Mesenchymal stem cell (in vitro differentiated cells and primary cell): Measurements from ENCODE around the gene MPRIP.

ENCODE experiments used
- DNase-seq: peaks from one replicate; pipeline ENCODE4 v3.0.0-alpha.2; 2013
- H2AFZ ChIP-seq: one replicate; pipeline ENCODE4 v1.6.1; 2013; ENCODE audit warnings: low read depth, mild to moderate bottlenecking, control low read depth, inconsistent platforms, low read length, moderate library complexity
- H2AK5ac ChIP-seq: 2 replicates; pipeline ENCODE4 v1.6.1; 2013; ENCODE audit warnings: low read length, moderate library complexity, mild to moderate bottlenecking, inconsistent platforms; ENCODE audit not compliant: severe bottlenecking
- H2BK120ac ChIP-seq: one replicate; pipeline ENCODE4 v1.6.1; 2013; ENCODE audit warnings: low read depth, mild to moderate bottlenecking, inconsistent platforms, low read length, moderate library complexity
- H2BK12ac ChIP-seq, 2 experiments: one replicate each; pipeline ENCODE4 v1.6.1; 2013; ENCODE audit warnings: inconsistent platforms in 2 of 2, low read length in 2 of 2, mild to moderate bottlenecking in 2 of 2, moderate library complexity in 2 of 2, control low read depth in 1 of 2
- H2BK15ac ChIP-seq: one replicate; pipeline ENCODE4 v1.6.1; 2013; ENCODE audit warnings: mild to moderate bottlenecking, low read depth, inconsistent platforms; ENCODE audit not compliant: poor library complexity, severe bottlenecking
- H2BK5ac ChIP-seq: 2 replicates; pipeline ENCODE4 v1.6.1; 2013; ENCODE audit warnings: low read depth, mild to moderate bottlenecking, low read length, control low read depth, inconsistent platforms; ENCODE audit not compliant: poor library complexity, severe bottlenecking
- H3K14ac ChIP-seq, 2 experiments: one replicate each; pipeline ENCODE4 v1.6.1; 2013; ENCODE audit warnings: inconsistent platforms in 2 of 2, low read length in 2 of 2, control low read depth in 1 of 2, mild to moderate bottlenecking in 1 of 2, moderate library complexity in 1 of 2
- H3K18ac ChIP-seq, 2 experiments: one replicate each; pipeline ENCODE4 v1.6.1; 2013; ENCODE audit warnings: inconsistent platforms in 2 of 2, low read length in 2 of 2, control low read depth in 1 of 2, low read depth in 1 of 2, mild to moderate bottlenecking in 1 of 2
- H3K23ac ChIP-seq, 2 experiments: one replicate each; pipeline ENCODE4 v1.6.1; 2013; ENCODE audit warnings: inconsistent platforms in 2 of 2, low read length in 2 of 2, mild to moderate bottlenecking in 2 of 2, moderate library complexity in 2 of 2, control low read depth in 1 of 2
- H3K27ac ChIP-seq: 2 replicates; pipeline ENCODE4 v1.5.1; 2013; ENCODE audit warnings: mild to moderate bottlenecking, moderate library complexity, low read length, control low read depth, inconsistent platforms; ENCODE audit not compliant: poor library complexity, severe bottlenecking
- H3K27me3 ChIP-seq, 2 experiments: 2 replicates each; pipeline versions ENCODE4 v1.6.1 to v1.7.0; 2013; ENCODE audit warnings: low read length in 2 of 2, mild to moderate bottlenecking in 2 of 2, moderate library complexity in 2 of 2, control low read depth in 1 of 2, inconsistent platforms in 1 of 2; ENCODE audit not compliant: control insufficient read depth in 1 of 2, insufficient read depth in 1 of 2
- H3K36me3 ChIP-seq, 2 experiments: 2 replicates each; pipeline versions ENCODE4 v1.6.1 to v1.7.0; 2013; ENCODE audit warnings: low read length in 2 of 2, control low read depth in 1 of 2, inconsistent platforms in 1 of 2, low read depth in 1 of 2, mild to moderate bottlenecking in 1 of 2; ENCODE audit not compliant: insufficient read depth in 2 of 2, control insufficient read depth in 1 of 2
- H3K4ac ChIP-seq, 2 experiments: one replicate each; pipeline ENCODE4 v1.6.1; 2013; ENCODE audit warnings: inconsistent platforms in 2 of 2, low read length in 2 of 2, mild to moderate bottlenecking in 2 of 2, moderate library complexity in 2 of 2, control low read depth in 1 of 2, low read depth in 1 of 2
- H3K4me1 ChIP-seq: 2 replicates; pipeline ENCODE4 v1.6.1; 2013; ENCODE audit warnings: low read depth, low read length, control low read depth; ENCODE audit not compliant: control insufficient read depth, insufficient read depth
- H3K4me2 ChIP-seq: 2 replicates; pipeline ENCODE4 v1.6.1; 2013; ENCODE audit warnings: low read length, mild to moderate bottlenecking, inconsistent platforms; ENCODE audit not compliant: poor library complexity, severe bottlenecking
- H3K4me3 ChIP-seq, 2 experiments: 2 replicates each; pipeline versions ENCODE4 v1.5.1 to v1.7.0; 2013; ENCODE audit warnings: low read length in 2 of 2, mild to moderate bottlenecking in 2 of 2, control low read depth in 1 of 2, low read depth in 1 of 2; ENCODE audit not compliant: insufficient read depth in 1 of 2
- H3K79me1 ChIP-seq: replicated peaks from 2 replicates; pipeline ENCODE4 v1.6.1; 2013; ENCODE audit warnings: mild to moderate bottlenecking, control low read depth, low read length, inconsistent platforms; ENCODE audit not compliant: poor library complexity, severe bottlenecking
- H3K9ac ChIP-seq: 2 replicates; pipeline ENCODE4 v1.7.0; 2013; ENCODE audit warnings: mild to moderate bottlenecking, low read length, moderate library complexity
- H3K9me3 ChIP-seq: 2 replicates; pipeline ENCODE4 v1.7.0; 2013; ENCODE audit warnings: mild to moderate bottlenecking, low read length; ENCODE audit not compliant: control insufficient read depth
- H4K8ac ChIP-seq: one replicate; pipeline ENCODE4 v1.6.1; 2013; ENCODE audit warnings: inconsistent platforms, mild to moderate bottlenecking, low read length, moderate library complexity
- H4K91ac ChIP-seq: one replicate; pipeline ENCODE4 v1.6.1; 2013; ENCODE audit warnings: mild to moderate bottlenecking, low read length, inconsistent platforms
- WGBS: methylation state at CpG from one replicate; pipeline ENCODE4 v1.1.7; 2013; ENCODE audit warnings: mixed read lengths; 5-methylcytosine and 5-hydroxymethylcytosine counted together

Gene MPRIP

GRCh38 chr17:17044846-17045561, 2.7 kb downstream of the MPRIP start:
- no peak overlapping the region for H3K23ac ChIP-seq
- H3K27ac ChIP-seq = peak overlapping the region; percentile 61
- H2BK15ac ChIP-seq = no peak overlapping the region
- peak overlapping the region; percentile 18 for H3K4me2 ChIP-seq
- H2AFZ ChIP-seq = no peak overlapping the region
- peaks cover 2% of the 10 kb centered on the region for H3K79me1 ChIP-seq
- H3K4me3 ChIP-seq = peak overlapping the region in 1 of 2 experiments; percentile 97
- H4K8ac ChIP-seq = peak overlapping the region; percentile 27
- peak overlapping the region; percentile 23 for H4K91ac ChIP-seq
- H3K36me3 ChIP-seq = peaks cover 0 to 3% of the 10 kb centered on the region in 2 experiments
- WGBS = under 1% methylated on average over 5 of the region's 6 CpGs
- H2BK5ac ChIP-seq = no peak overlapping the region
- peaks cover 18% of the 10 kb centered on the region for H3K4me1 ChIP-seq
- peak overlapping the region in 1 of 2 experiments; percentile 42 for H3K4ac ChIP-seq
- H2BK12ac ChIP-seq = peak overlapping the region; percentile 64 to 91
- peak overlapping the region; percentile 94 for H3K9ac ChIP-seq
- H3K18ac ChIP-seq = peak overlapping the region; percentile 5 to 67
- DNase-seq = peak; percentile 92
- no peaks in the 10 kb centered on the region for H3K27me3 ChIP-seq
- no peak overlapping the region for H3K14ac ChIP-seq
- peak overlapping the region; percentile 71 for H2BK120ac ChIP-seq
- no peaks in the 10 kb centered on the region for H3K9me3 ChIP-seq
- H2AK5ac ChIP-seq = peak overlapping the region; percentile 31

DNA sequence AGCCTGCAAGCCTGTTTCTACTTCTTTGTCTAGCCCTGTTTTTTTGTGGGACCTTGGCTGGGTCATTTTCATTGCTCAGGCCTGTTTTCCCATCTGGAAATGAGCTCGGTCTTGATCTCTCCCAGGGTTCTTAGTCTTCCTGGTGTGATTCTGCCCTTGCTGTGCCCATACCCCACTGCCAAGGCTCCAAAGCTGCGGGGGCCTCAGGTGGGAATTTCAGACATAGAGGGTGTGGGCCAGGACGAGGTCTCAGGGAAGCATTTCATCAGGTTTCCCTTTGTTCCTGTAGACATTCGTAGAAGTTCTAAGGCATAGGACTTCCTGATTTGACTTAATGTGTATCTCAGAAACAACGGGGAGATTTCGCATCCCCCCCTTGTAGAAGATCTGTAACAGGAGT, 5.8 kb downstream of the MPRIP start:
- no peak overlapping the region for H2AFZ ChIP-seq
- WGBS = 96% methylated on average over 6 of the region's 6 CpGs
- H3K14ac ChIP-seq = no peak overlapping the region
- no peaks in the 10 kb centered on the region for H3K9me3 ChIP-seq
- H3K79me1 ChIP-seq = no peaks in the 10 kb centered on the region
- no peak overlapping the region for H3K4me3 ChIP-seq
- no peak for DNase-seq
- no peak overlapping the region for H3K27ac ChIP-seq
- peaks cover 22% of the 10 kb centered on the region for H3K4me1 ChIP-seq
- no peak overlapping the region for H4K8ac ChIP-seq
- H2BK15ac ChIP-seq = no peak overlapping the region
- no peak overlapping the region for H2BK120ac ChIP-seq
- H2BK12ac ChIP-seq = no peak overlapping the region
- H3K4me2 ChIP-seq = no peak overlapping the region
- H4K91ac ChIP-seq = no peak overlapping the region
- no peak overlapping the region for H3K23ac ChIP-seq
- H2BK5ac ChIP-seq = no peak overlapping the region
- peaks cover 0 to 13% of the 10 kb centered on the region in 2 experiments for H3K36me3 ChIP-seq
- peak overlapping the region in 1 of 2 experiments; percentile 47 for H3K18ac ChIP-seq
- no peak overlapping the region for H2AK5ac ChIP-seq
- H3K4ac ChIP-seq = no peak overlapping the region
- no peaks in the 10 kb centered on the region for H3K27me3 ChIP-seq
- H3K9ac ChIP-seq = no peak overlapping the region

DNA sequence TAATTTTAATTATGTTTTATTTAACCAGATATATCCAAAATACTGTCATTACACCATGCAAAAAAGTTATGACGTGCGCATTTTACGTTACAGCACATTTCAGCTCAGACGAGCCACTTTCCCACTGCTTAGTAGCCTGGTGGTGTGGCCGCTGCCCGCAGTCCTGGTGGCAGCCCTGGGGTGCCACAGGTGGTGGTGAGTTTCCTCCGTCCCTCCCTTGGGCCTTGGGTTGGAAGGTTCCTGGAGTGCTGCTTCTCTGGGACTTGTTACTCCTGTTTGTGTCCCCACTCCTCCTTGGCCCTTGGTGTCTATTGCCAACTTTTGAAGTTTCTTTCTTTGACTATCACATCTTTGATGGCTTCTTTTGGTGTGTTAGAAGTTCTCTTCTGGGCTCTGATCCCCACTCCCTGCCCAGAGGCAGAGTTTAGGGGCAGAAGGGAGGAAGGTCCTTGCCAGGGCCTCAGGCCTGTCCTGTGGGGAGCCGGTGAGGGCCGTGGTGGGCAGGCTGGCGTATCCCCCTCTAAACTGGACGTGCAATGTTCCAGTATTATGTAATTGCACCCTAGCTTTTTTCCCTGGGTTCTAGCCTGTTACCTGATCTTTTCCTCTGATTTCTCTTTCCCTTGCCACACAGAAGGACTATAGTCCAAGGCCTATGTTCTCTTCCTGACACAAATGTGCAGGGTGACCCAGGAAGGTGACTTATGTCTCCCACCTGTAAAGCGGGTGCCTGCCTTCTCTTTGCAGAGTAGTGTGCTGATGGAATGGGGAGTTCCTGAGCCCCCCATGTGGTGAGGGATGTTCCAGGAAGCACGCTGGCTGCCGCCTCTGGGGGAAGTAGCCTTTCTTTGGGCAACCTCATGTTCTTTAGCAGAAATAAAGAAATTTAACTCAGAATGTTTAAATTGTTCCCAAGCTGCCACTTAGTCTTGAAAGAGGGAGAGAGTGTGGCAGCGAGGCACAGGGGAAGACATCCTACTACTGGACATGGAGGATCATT, 8.4 kb downstream of the MPRIP start:
- Histone ChIP-seq H3K27me3 (no peaks in the 10 kb centered on the region), H2AK5ac (no peak overlapping the region), H3K4me1 (peaks cover 20% of the 10 kb centered on the region), H3K4me2 (no peak overlapping the region), H3K4me3 (no peak overlapping the region), H3K36me3 (peaks cover 4 to 13% of the 10 kb centered on the region in 2 experiments), H2BK12ac (no peak overlapping the region), H3K18ac (peak overlapping the region in 1 of 2 experiments; percentile 37), H4K91ac (no peak overlapping the region), H3K9me3 (no peaks in the 10 kb centered on the region), H2BK5ac (no peak overlapping the region), H3K23ac (no peak overlapping the region), H3K27ac (no peak overlapping the region), H3K14ac (no peak overlapping the region), H2BK120ac (no peak overlapping the region), H3K9ac (no peak overlapping the region), H2BK15ac (no peak overlapping the region), H3K4ac (peak overlapping the region in 1 of 2 experiments; percentile 19), H2AFZ (no peak overlapping the region), H4K8ac (no peak overlapping the region), H3K79me1 (peaks cover 3% of the 10 kb centered on the region)
- 98% methylated on average over 13 of the region's 15 CpGs for WGBS
- DNase-seq = no peak

- peak overlapping the region; percentile 6 to 61 for H3K18ac ChIP-seq
- no peak overlapping the region for H3K9ac ChIP-seq
- no peak overlapping the region for H2AK5ac ChIP-seq
- H3K36me3 ChIP-seq = peaks cover 4 to 13% of the 10 kb centered on the region in 2 experiments
- no peak overlapping the region for H3K4me2 ChIP-seq
- peaks cover 22% of the 10 kb centered on the region for H3K4me1 ChIP-seq
- no peak overlapping the region for H4K91ac ChIP-seq
- no peak overlapping the region for H2BK120ac ChIP-seq
- WGBS = 97% methylated on average over 6 of the region's 6 CpGs
- DNase-seq = no peak
- no peak overlapping the region for H3K23ac ChIP-seq
- no peak overlapping the region for H2BK12ac ChIP-seq
- H2AFZ ChIP-seq = no peak overlapping the region
- H3K9me3 ChIP-seq = no peaks in the 10 kb centered on the region
- peaks cover 5% of the 10 kb centered on the region for H3K79me1 ChIP-seq
- H2BK15ac ChIP-seq = no peak overlapping the region
- H3K27me3 ChIP-seq = no peaks in the 10 kb centered on the region
- H2BK5ac ChIP-seq = no peak overlapping the region
- no peak overlapping the region for H3K27ac ChIP-seq
- no peak overlapping the region for H3K4me3 ChIP-seq
- no peak overlapping the region for H3K4ac ChIP-seq
- H3K14ac ChIP-seq = no peak overlapping the region
- H4K8ac ChIP-seq = no peak overlapping the region
Measured at GRCh38 chr17:17051380-17051779, 9.1 kb downstream of the MPRIP start.
